OCI-LY7 (cell line): ENCODE measurements around the gene UBTD2. TPM values are rescaled to one million over a fixed set of nuclear protein-coding genes. Genes with fewer than 3 reads are reported as not detected.

Experiments used
- BruUV-seq: library from RNA; stranded (reverse); fragments of 400-500 nt; replicated peaks from 2 replicates; lab custom pipeline; 2021; lab: Mats Ljungman, UMichigan
- CTCF ChIA-PET: fragments of 300-600 bp; sonication (Branson Sonifier 250); formaldehyde crosslinking; loops from one replicate; lab custom pipeline; 2022; ENCODE audit warnings: antibody characterized with exemption; ENCODE audit not compliant: unreplicated experiment; lab: Charles Lee
- POLR2A ChIA-PET: fragments of 300-600 bp; sonication (Branson Sonifier 250); formaldehyde crosslinking; loops from one replicate; lab custom pipeline; 2022; ENCODE audit warnings: antibody characterized with exemption; lab: Charles Lee
- DNase-seq: peaks from one replicate; pipeline ENCODE4 v3.0.0-alpha.2; 2015; ENCODE audit warnings: low spot score
- H2AFZ ChIP-seq: fragments of 200-600 bp; sonication (generic), shearing (Covaris generic); 2 replicates; pipeline ENCODE4 v1.6.1; 2014; ENCODE audit warnings: mild to moderate bottlenecking, antibody characterized with exemption, low read length, moderate library complexity
- H3K27ac ChIP-seq: fragments of 200-600 bp; sonication (generic); 2 replicates; pipeline ENCODE4 v1.5.1; 2014; ENCODE audit warnings: mixed run types, low read depth, mild to moderate bottlenecking, moderate library complexity, low read length, inconsistent platforms; ENCODE audit not compliant: poor library complexity, severe bottlenecking
- H3K36me3 ChIP-seq: fragments of 200-600 bp; sonication (generic); 2 replicates; pipeline ENCODE4 v1.6.1; 2014; ENCODE audit warnings: mild to moderate bottlenecking, antibody characterized with exemption, low read length, moderate library complexity, mixed read lengths; ENCODE audit not compliant: insufficient read depth
- H3K4me1 ChIP-seq: fragments of 200-600 bp; sonication (generic); 2 replicates; pipeline ENCODE4 v1.5.1; 2014; ENCODE audit warnings: mild to moderate bottlenecking, low read length; ENCODE audit not compliant: insufficient read depth, poor library complexity, severe bottlenecking
- H3K4me2 ChIP-seq: fragments of 200-600 bp; sonication (generic); 2 replicates; pipeline ENCODE4 v1.6.1; 2014; ENCODE audit warnings: mild to moderate bottlenecking, low read length
- H3K4me3 ChIP-seq: fragments of 200-600 bp; sonication (generic); 2 replicates; pipeline ENCODE4 v1.5.1; 2014; ENCODE audit warnings: mild to moderate bottlenecking, low read depth, low read length; ENCODE audit not compliant: poor library complexity, severe bottlenecking
- H3K79me2 ChIP-seq: fragments of 200-600 bp; sonication (generic); 2 replicates; pipeline ENCODE4 v1.6.1; 2016; ENCODE audit warnings: low read depth, mild to moderate bottlenecking, low read length, moderate library complexity, mixed read lengths; ENCODE audit not compliant: insufficient read depth
- H3K9me2 ChIP-seq: fragments of 200-600 bp; sonication (generic); 2 replicates; pipeline ENCODE4 v1.6.1; 2016; ENCODE audit warnings: mild to moderate bottlenecking, low read length, mixed read lengths; ENCODE audit not compliant: insufficient read depth
- H3K9me3 ChIP-seq: fragments of 200-600 bp; sonication (generic); 2 replicates; pipeline ENCODE4 v1.6.1; 2014; ENCODE audit warnings: mild to moderate bottlenecking, mixed run types, low read length, mixed read lengths
- H4K20me1 ChIP-seq: fragments of 200-600 bp; sonication (generic); 2 replicates; pipeline ENCODE4 v1.6.1; 2014; ENCODE audit warnings: mild to moderate bottlenecking, antibody characterized with exemption, low read length, moderate library complexity, mixed read lengths; ENCODE audit not compliant: insufficient read depth
- EZH2phosphoT487 ChIP-seq: fragments of 200-600 bp; sonication (generic); IDR thresholded peaks from 2 replicates; pipeline ENCODE4 v1.6.1; 2018; ENCODE audit warnings: low read depth, borderline replicate concordance, mild to moderate bottlenecking, mixed run types, antibody characterized with exemption, low read length, moderate library complexity, mixed read lengths
- intact Hi-C: fragments of 100-400 bp; cut with micrococcal nuclease; formaldehyde crosslinking; loops from one replicate; pipeline ENCODE4 v1.10.0; 2022; ENCODE audit not compliant: unreplicated experiment
- total RNA-seq, 2 experiments: library from RNA; depleted of rRNA in 1 of 2; stranded (reverse); fragments of >200 nt in 1 of 2; shearing (Covaris generic) in 1 of 2; gene quantifications; 2 replicates each; pipeline ENCODE4 v1.2.3, GENCODE V29; 2014 to 2022
- TF ChIP-seq, protein P1 (sequence below): fragments of 200-600 bp; sonication (generic); conservative IDR thresholded peaks from 2 replicates; pipeline ENCODE4 v1.5.1; 2014; ENCODE audit warnings: mild to moderate bottlenecking, antibody characterized with exemption, low read length, moderate library complexity, mixed read lengths

UBTD2 gene
- total RNA-seq, 2 experiments from 2014 or later = 16.0 to 19.8 TPM

DNA sequence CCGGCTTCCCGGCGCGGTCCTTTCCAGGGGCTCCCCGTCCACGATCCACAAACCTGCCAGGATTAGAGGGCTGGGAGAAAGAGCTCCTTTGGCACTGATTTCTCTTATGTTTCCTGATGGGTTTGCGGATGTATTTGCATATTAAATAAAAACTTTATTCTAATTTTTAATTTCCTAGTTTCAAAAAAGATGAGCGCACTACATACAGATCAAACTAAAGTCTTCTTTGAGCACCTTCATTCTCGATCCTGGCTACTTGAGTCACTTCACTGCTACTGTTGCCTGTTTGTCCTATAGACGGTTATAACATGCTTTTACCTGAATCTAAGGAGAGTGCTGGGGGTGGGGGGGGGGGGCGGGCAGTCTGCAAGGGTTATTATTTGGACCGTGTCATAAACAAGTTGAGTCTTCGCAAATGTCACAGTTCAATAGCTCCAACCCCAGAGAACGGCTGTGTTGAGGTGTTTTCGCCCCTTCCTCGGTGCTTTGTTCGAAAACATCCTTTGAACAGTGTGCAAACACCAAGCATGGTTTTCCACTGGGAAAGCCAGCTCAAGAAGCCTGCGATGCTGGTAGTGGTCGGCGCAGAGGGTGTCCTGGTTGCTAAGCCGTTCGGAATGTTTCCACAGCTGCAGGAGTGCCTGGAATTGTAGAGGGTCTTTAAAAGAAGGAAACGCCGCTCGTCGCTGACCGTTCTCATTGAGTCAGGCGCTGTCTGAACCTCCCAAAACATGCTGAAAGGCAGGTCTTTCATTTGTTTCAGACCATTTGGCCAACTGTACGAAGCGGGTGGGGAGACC, 94.5 kb downstream of the UBTD2 start:
- peaks cover 18% of the 10 kb centered on the region for H3K36me3 ChIP-seq
- H2AFZ ChIP-seq = peak overlapping the region; percentile 74; the same call in 1 of the 2 replicates
- DNase-seq = no peak
- CTCF ChIA-PET = interaction anchor here (0.5 to 2.4 kb wide), 12 partner anchors 11 to 137 kb away, joined by 3 to 13 read pairs (median 4); no protein-coding TSS in a partner anchor
- TF ChIP-seq, protein P1, sequence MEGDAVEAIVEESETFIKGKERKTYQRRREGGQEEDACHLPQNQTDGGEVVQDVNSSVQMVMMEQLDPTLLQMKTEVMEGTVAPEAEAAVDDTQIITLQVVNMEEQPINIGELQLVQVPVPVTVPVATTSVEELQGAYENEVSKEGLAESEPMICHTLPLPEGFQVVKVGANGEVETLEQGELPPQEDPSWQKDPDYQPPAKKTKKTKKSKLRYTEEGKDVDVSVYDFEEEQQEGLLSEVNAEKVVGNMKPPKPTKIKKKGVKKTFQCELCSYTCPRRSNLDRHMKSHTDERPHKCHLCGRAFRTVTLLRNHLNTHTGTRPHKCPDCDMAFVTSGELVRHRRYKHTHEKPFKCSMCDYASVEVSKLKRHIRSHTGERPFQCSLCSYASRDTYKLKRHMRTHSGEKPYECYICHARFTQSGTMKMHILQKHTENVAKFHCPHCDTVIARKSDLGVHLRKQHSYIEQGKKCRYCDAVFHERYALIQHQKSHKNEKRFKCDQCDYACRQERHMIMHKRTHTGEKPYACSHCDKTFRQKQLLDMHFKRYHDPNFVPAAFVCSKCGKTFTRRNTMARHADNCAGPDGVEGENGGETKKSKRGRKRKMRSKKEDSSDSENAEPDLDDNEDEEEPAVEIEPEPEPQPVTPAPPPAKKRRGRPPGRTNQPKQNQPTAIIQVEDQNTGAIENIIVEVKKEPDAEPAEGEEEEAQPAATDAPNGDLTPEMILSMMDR = no peak; the same call in 1 of the 2 replicates
- TF ChIP-seq EZH2phosphoT487 = no peak
- no TSS peak for BruUV-seq
- H3K79me2 ChIP-seq = peaks cover 36% of the 10 kb centered on the region
- peaks cover 26% of the 10 kb centered on the region for H3K4me1 ChIP-seq
- peak overlapping the region; percentile 93 for H3K4me2 ChIP-seq
- H4K20me1 ChIP-seq = peaks cover 3% of the 10 kb centered on the region; the same call in 1 of the 2 replicates
- POLR2A ChIA-PET = interaction anchor here (0.6 to 2.1 kb wide), 19 partner anchors 10 to 1427 kb away, joined by 3 to 17 read pairs (median 4); partner anchors contain the start of gene FBXW11
- H3K4me3 ChIP-seq = peak overlapping the region; percentile 97
- intact Hi-C loops = loop anchor here (1.0 to 5.0 kb wide), 8 partner anchors 14 to 277 kb away; partner anchors contain the start of genes FBXW11 and UBTD2
- H3K9me2 ChIP-seq = no peaks in the 10 kb centered on the region
- H3K27ac ChIP-seq = no peak overlapping the region
- no peaks in the 10 kb centered on the region for H3K9me3 ChIP-seq

GRCh38 chr5:172188033-172188892, 95.3 kb downstream of the UBTD2 start, which contains the start of gene STK10:
STK10 (minus strand) TSS chr5:172188224; CDS start chr5:172188042, 182 bp downstream.
- CTCF ChIA-PET = interaction anchor here (0.6 to 2.4 kb wide), 12 partner anchors 12 to 129 kb away, joined by 3 to 13 read pairs (median 4); no protein-coding TSS in a partner anchor
- intact Hi-C loops = loop anchor here (1.0 to 5.0 kb wide), 8 partner anchors 13 to 276 kb away; partner anchors contain the start of genes FBXW11 and UBTD2
- peaks cover 3% of the 10 kb centered on the region; the same call in 1 of the 2 replicates for H4K20me1 ChIP-seq
- peaks cover 26% of the 10 kb centered on the region for H3K4me1 ChIP-seq
- POLR2A ChIA-PET = interaction anchor here (0.6 to 2.1 kb wide), 15 partner anchors 9 to 181 kb away, joined by 3 to 17 read pairs (median 4); partner anchors contain the start of gene FBXW11
- peak within 1 kb of the TSS; percentile 93 for H3K4me2 ChIP-seq
- peak within 1 kb of the TSS; percentile 97 for H3K4me3 ChIP-seq
- H3K79me2 ChIP-seq = peaks cover 44% of the 10 kb centered on the region
- peak; percentile 90 for DNase-seq
- H3K27ac ChIP-seq = peak within 1 kb of the TSS; percentile 62
- peaks cover 22% of the 10 kb centered on the region for H3K36me3 ChIP-seq
- TF ChIP-seq, protein P1 = peak; percentile 95
- no peak for TF ChIP-seq EZH2phosphoT487
- no TSS peak for BruUV-seq
- H3K9me3 ChIP-seq = no peaks in the 10 kb centered on the region
- peak within 1 kb of the TSS; percentile 74 for H2AFZ ChIP-seq
- no peaks in the 10 kb centered on the region for H3K9me2 ChIP-seq
